ENCODE results near the gene CSNK1G3. TPM values are rescaled to one million over a fixed set of nuclear protein-coding genes. Genes with fewer than 3 reads are reported as not detected.

The CSNK1G3 gene
- total RNA-seq, 2 donors from 2014 or later = 18.4 to 50.2 TPM

DNA sequence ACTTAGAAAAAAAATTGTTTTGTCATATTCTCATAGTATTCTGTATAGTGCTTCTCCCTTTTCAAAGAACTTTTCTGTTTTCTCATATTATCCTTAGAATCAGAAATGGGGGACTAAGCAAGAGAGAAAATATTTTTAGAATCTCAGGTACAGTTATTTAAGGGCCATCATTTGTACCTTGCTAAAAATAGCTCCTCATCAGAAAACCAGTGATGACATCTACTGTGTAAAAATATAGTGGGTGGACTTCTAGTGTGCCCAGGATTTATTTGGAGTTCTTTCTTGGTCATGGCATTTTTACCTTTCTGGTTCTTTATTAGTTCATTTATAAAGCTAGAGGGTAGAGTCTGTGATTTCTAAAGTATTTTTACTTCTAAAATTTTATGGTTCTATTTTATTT is 82.5 kb downstream of the CSNK1G3 start:
- H3K9me3 ChIP-seq = no peaks in the 10 kb centered on the region
- no peaks in the 10 kb centered on the region for H3K27me3 ChIP-seq (replicated peaks; ENCODE audit: insufficient read depth)
- H3K27ac ChIP-seq = no peak overlapping the region
- DNase-seq (ENCODE audit: low spot score) (no peak), ATAC-seq (ENCODE audit: insufficient number of reproducible peaks, low FRiP score, low read depth) (no peak)
- peaks cover 6% of the 10 kb centered on the region for H3K36me3 ChIP-seq
- no peaks in the 10 kb centered on the region for H3K4me1 ChIP-seq (ENCODE audit: control insufficient read depth in 1 of 2, low read depth in 2 of 2)
- H3K4me3 ChIP-seq = no peak overlapping the region
- TF ChIP-seq, protein P1, sequence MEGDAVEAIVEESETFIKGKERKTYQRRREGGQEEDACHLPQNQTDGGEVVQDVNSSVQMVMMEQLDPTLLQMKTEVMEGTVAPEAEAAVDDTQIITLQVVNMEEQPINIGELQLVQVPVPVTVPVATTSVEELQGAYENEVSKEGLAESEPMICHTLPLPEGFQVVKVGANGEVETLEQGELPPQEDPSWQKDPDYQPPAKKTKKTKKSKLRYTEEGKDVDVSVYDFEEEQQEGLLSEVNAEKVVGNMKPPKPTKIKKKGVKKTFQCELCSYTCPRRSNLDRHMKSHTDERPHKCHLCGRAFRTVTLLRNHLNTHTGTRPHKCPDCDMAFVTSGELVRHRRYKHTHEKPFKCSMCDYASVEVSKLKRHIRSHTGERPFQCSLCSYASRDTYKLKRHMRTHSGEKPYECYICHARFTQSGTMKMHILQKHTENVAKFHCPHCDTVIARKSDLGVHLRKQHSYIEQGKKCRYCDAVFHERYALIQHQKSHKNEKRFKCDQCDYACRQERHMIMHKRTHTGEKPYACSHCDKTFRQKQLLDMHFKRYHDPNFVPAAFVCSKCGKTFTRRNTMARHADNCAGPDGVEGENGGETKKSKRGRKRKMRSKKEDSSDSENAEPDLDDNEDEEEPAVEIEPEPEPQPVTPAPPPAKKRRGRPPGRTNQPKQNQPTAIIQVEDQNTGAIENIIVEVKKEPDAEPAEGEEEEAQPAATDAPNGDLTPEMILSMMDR (IDR thresholded peaks at IDR 0.05) = no peak

DNA sequence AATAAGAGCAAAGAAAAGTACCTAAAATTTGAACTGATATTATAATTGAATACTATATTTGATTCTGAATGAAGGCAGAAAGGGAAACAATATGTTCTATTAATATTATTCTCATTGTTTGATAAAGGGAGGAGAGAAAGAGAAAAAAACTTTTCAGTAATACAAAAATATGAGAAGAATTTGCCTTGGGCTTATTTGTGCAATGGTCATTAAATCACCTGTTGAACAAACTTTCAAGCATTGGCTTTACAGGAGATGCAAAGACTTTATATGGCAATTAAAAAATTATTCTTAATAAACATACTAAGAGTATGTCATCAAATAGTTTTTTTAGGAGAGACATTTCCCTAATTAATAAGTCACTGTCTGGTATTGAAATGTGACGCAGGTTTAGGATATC is 85.0 kb downstream of the CSNK1G3 start:
- Histone ChIP-seq H3K4me1 (ENCODE audit: control insufficient read depth in 1 of 2, low read depth in 2 of 2) (no peaks in the 10 kb centered on the region), H3K4me3 (no peak overlapping the region), H3K27me3 (replicated peaks; ENCODE audit: insufficient read depth) (no peaks in the 10 kb centered on the region), H3K27ac (no peak overlapping the region), H3K9me3 (no peaks in the 10 kb centered on the region), H3K36me3 (peaks cover 5% of the 10 kb centered on the region)
- TF ChIP-seq, protein P1 (IDR thresholded peaks at IDR 0.05) = no peak
- ATAC-seq (ENCODE audit: insufficient number of reproducible peaks, low FRiP score, low read depth) = no peak
- DNase-seq (ENCODE audit: low spot score) = no peak

DNA sequence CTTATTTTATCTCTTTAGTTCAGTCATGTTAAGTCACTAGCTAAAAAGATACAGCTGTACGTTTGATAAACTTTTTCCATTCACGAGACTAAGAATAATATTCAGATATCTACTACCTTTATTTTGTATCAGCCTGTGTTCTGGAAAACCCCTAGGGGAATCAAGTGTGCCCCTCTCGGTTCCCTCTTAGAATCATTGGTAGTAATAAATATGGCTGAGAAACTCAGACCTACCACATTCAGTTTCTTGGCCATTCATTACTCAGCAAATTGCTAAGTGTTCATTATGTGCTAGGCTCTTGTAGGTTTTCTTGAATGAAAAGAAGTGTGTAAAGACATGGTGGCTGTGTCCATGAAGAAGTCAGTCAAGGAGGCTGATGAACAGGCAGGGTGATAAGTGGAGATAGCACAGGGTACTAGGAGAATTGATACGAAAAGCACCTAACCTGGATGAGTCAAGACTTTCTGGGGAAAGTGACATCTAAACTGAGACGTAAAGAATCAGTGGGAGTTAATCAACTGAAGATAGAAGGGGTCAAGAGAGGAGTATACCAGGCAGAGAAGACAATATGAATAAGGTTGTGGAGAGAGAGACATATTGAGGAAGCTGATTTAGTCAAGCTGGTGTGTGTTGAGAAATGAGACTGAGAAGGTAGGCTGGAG is 86.2 kb downstream of the CSNK1G3 start:
- H3K9me3 ChIP-seq = no peaks in the 10 kb centered on the region
- DNase-seq (ENCODE audit: low spot score) = no peak
- no peak overlapping the region for H3K27ac ChIP-seq
- ATAC-seq (ENCODE audit: insufficient number of reproducible peaks, low FRiP score, low read depth) = no peak
- TF ChIP-seq, protein P1 (IDR thresholded peaks at IDR 0.05) = no peak
- H3K27me3 ChIP-seq (replicated peaks; ENCODE audit: insufficient read depth) = no peaks in the 10 kb centered on the region
- H3K4me3 ChIP-seq = no peak overlapping the region
- no peaks in the 10 kb centered on the region for H3K4me1 ChIP-seq (ENCODE audit: control insufficient read depth in 1 of 2, low read depth in 2 of 2)
- peaks cover 3% of the 10 kb centered on the region for H3K36me3 ChIP-seq

DNA sequence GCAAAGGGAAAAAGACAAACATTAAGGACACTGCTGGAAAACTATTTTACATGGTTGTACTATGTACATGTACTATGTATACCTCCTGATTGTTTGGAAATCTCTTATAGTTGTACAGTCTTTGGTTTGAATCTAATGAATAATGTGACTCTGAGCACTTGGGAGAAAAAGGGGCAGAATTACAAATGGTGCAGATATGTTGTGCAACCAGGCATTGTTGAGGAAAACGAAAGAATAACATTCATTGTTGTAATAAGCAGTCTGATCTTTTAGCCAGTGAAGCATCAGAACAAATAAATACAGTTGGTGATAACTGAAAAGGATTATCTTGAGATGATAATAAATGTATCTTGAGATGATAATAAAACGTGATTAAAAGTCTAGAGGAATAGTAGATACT is 87.2 kb downstream of the CSNK1G3 start:
- TF ChIP-seq, protein P1 (IDR thresholded peaks at IDR 0.05) = no peak
- H3K9me3 ChIP-seq = no peaks in the 10 kb centered on the region
- H3K4me3 ChIP-seq = no peak overlapping the region
- H3K4me1 ChIP-seq (ENCODE audit: control insufficient read depth in 1 of 2, low read depth in 2 of 2) = no peaks in the 10 kb centered on the region
- peaks cover 3% of the 10 kb centered on the region for H3K36me3 ChIP-seq
- no peak for ATAC-seq (ENCODE audit: insufficient number of reproducible peaks, low FRiP score, low read depth)
- DNase-seq (ENCODE audit: low spot score) = no peak
- no peaks in the 10 kb centered on the region for H3K27me3 ChIP-seq (replicated peaks; ENCODE audit: insufficient read depth)
- H3K27ac ChIP-seq = no peak overlapping the region

DNA sequence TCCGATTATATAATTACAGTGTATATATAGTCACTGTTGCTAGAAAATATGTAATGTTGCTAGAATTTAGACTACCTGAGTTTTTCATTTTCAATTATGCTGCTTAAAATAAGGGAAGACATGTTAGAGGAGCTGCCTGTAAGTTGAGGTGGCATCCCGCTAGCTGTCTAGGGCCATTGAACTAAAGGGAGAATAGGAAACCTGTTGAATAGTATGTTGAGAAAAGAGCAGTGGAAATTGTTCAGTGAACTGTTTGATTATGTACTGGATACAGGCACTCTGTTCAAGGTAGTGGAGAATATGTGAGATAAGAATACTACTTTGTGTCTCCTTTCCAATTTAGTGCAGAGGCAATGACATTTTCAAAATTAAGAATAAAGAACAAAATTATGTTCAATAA is 89.6 kb downstream of the CSNK1G3 start:
- H3K4me3 ChIP-seq = no peak overlapping the region
- H3K9me3 ChIP-seq = no peaks in the 10 kb centered on the region
- DNase-seq (ENCODE audit: low spot score) (no peak), ATAC-seq (ENCODE audit: insufficient number of reproducible peaks, low FRiP score, low read depth) (no peak)
- TF ChIP-seq, protein P1 (IDR thresholded peaks at IDR 0.05) = no peak
- no peaks in the 10 kb centered on the region for H3K36me3 ChIP-seq
- H3K27me3 ChIP-seq (replicated peaks; ENCODE audit: insufficient read depth) = no peaks in the 10 kb centered on the region
- H3K4me1 ChIP-seq (ENCODE audit: control insufficient read depth in 1 of 2, low read depth in 2 of 2) = no peaks in the 10 kb centered on the region
- no peak overlapping the region for H3K27ac ChIP-seq
